Ascending aorta (tissue), 2 donors: ENCODE measurements around the gene KIRREL1. TPM values are rescaled to one million over a fixed set of nuclear protein-coding genes. Genes with fewer than 3 reads are reported as not detected.

Source experiments
- DNase-seq, 2 donors: peaks; one replicate each; pipeline ENCODE4 v3.0.0-alpha.2; 2019; ENCODE audit warnings: low spot score in 2 of 2
- H3K27ac ChIP-seq, 2 donors: fragments of 200-600 bp; sonication (generic); one replicate each; pipeline ENCODE4 v1.5.1; 2016 to 2017; ENCODE audit warnings: mild to moderate bottlenecking in 1 of 2
- H3K27me3 ChIP-seq: fragments of 200-600 bp; sonication (generic); one replicate; pipeline ENCODE4 v1.5.1; 2017
- H3K36me3 ChIP-seq, 2 donors: fragments of 200-600 bp; sonication (generic); one replicate each; pipeline ENCODE4 v1.5.1; 2016
- H3K4me1 ChIP-seq, 2 donors: fragments of 200-600 bp; sonication (generic); one replicate each; pipeline ENCODE4 v1.5.1; 2016 to 2017; ENCODE audit warnings: mild to moderate bottlenecking in 1 of 2
- H3K4me3 ChIP-seq, 2 donors: fragments of 200-600 bp; sonication (generic); one replicate each; pipeline ENCODE4 v1.5.1; 2016 to 2017; ENCODE audit warnings: mild to moderate bottlenecking in 1 of 2
- H3K9me3 ChIP-seq, 2 donors: fragments of 200-600 bp; sonication (generic); one replicate each; pipeline ENCODE4 v1.5.1; 2016
- CTCF ChIP-seq, 3 experiments: fragments of 200-600 bp in 2 of 3; fragments of 450-650 bp in 1 of 3; sonication (generic) in 2 of 3; IDR thresholded peaks; one replicate each; pipeline ENCODE4 v1.5.1; 2016 to 2019; ENCODE audit warnings: antibody characterized with exemption in 3 of 3, mild to moderate bottlenecking in 1 of 3, moderate library complexity in 1 of 3
- intact Hi-C: fragments of 100-400 bp; cut with DNase I; formaldehyde crosslinking; loops from one replicate; pipeline ENCODE4 v1.15.1; 2023
- total RNA-seq: library from RNA; depleted of rRNA; stranded (reverse); fragments of >200 nt; gene quantifications from one replicate; pipeline ENCODE4 v1.1.0, GENCODE V29; 2016

The KIRREL1 gene
- total RNA-seq, 1 donor from 2014 or later: 114 TPM

- DNase-seq: no peak
- H3K27me3 ChIP-seq: no peaks in the 10 kb centered on the region
- peaks cover 15 to 60% of the 10 kb centered on the region in 2 donors for H3K36me3 ChIP-seq
- H3K27ac ChIP-seq: no peak overlapping the region
- H3K9me3 ChIP-seq: no peaks in the 10 kb centered on the region
- H3K4me3 ChIP-seq: no peak overlapping the region
- H3K4me1 ChIP-seq: peaks cover 0 to 25% of the 10 kb centered on the region in 2 donors
- intact Hi-C loops: no loop called here
- no peak for TF ChIP-seq CTCF (IDR thresholded peaks at IDR 0.05)
Observed at GRCh38 chr1:158076441-158076840, 83.0 kb downstream of the KIRREL1 start.

- Histone ChIP-seq H3K9me3 (no peaks in the 10 kb centered on the region), H3K4me3 (no peak overlapping the region), H3K27ac (no peak overlapping the region), H3K36me3 (peaks cover 23 to 67% of the 10 kb centered on the region in 2 donors), H3K27me3 (no peaks in the 10 kb centered on the region), H3K4me1 (peaks cover 0 to 21% of the 10 kb centered on the region in 2 donors)
- DNase-seq: no peak
- intact Hi-C loops: no loop called here
- no peak for TF ChIP-seq CTCF (IDR thresholded peaks at IDR 0.05)
Observed at GRCh38 chr1:158077411-158078256, 84.2 kb downstream of the KIRREL1 start.

- intact Hi-C loops: no loop called here
- no peak for DNase-seq
- Histone ChIP-seq H3K4me1 (peaks cover 0 to 18% of the 10 kb centered on the region in 2 donors), H3K27ac (no peak overlapping the region), H3K4me3 (no peak overlapping the region), H3K36me3 (peaks cover 27 to 74% of the 10 kb centered on the region in 2 donors), H3K27me3 (no peaks in the 10 kb centered on the region), H3K9me3 (no peaks in the 10 kb centered on the region)
- TF ChIP-seq CTCF (IDR thresholded peaks at IDR 0.05): no peak
Observed at GRCh38 chr1:158078569-158079080, 85.2 kb downstream of the KIRREL1 start.

- Histone ChIP-seq H3K4me1 (peaks cover 0 to 8% of the 10 kb centered on the region in 2 donors), H3K4me3 (no peak overlapping the region), H3K27me3 (no peaks in the 10 kb centered on the region), H3K27ac (no peak overlapping the region), H3K36me3 (peaks cover 41 to 83% of the 10 kb centered on the region in 2 donors), H3K9me3 (no peaks in the 10 kb centered on the region)
- intact Hi-C loops: no loop called here
- no peak for TF ChIP-seq CTCF (IDR thresholded peaks at IDR 0.05)
- no peak for DNase-seq
Observed at GRCh38 chr1:158080066-158080465, 86.6 kb downstream of the KIRREL1 start.

GRCh38 chr1:158084336-158084735, 90.9 kb downstream of the KIRREL1 start:
- intact Hi-C loops: no loop called here
- H3K9me3 ChIP-seq: no peaks in the 10 kb centered on the region
- no peaks in the 10 kb centered on the region for H3K4me1 ChIP-seq
- no peaks in the 10 kb centered on the region for H3K27me3 ChIP-seq
- H3K27ac ChIP-seq: no peak overlapping the region
- no peak for TF ChIP-seq CTCF (IDR thresholded peaks at IDR 0.05)
- H3K36me3 ChIP-seq: peaks cover 71 to 95% of the 10 kb centered on the region in 2 donors
- no peak overlapping the region for H3K4me3 ChIP-seq
- DNase-seq: no peak
